A549 treated with GW870086 at 1 μM for 4 hours (cell line): ENCODE data around the gene TGM3. TPM values are rescaled to one million over a fixed set of nuclear protein-coding genes. Genes with fewer than 3 reads are reported as not detected.

Experiments used
- total RNA-seq: library from RNA; stranded (reverse); fragments of 200-300 nt; extraction: Qiagen RNA extraction; gene quantifications from 5 replicates; pipeline ENCODE4 v1.2.3, GENCODE V29; 2022; ENCODE audit warnings: low read depth

Gene TGM3
- 0.05 TPM in 1 of 5 replicates, not detected in the others for total RNA-seq

GRCh38 chr20:2295886-2296515, at the start of gene TGM3:
TGM3 (plus strand) TSS chr20:2296001; CDS start chr20:2296064, 63 bp downstream.

DNA sequence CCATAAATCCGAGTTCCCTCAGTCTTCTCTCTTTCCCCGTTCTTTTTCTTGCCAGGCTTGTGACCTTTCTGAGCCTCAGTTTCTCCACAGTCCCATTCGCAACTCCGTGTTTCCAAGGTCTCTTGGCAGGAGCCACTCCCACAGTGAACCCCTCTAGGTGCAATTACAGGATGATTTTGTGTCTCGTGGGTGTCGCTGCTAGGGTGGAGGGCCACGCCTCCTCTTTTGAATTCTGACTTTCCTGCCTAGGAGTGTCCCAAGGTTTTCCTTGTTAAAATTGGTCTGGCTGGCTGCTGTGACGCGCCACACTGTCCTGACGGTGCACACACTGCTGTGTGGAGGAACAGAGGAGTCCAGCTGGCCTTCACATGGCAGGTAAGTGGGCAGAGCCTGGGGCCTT, 84.8 kb downstream of the TGM3 start, which contains the start of gene TGM6:
TSS of gene TGM6 (plus strand) at position 301 of the 400 bp plus-strand sequence. CDS start at position 369, 68 bp downstream.

Other genes starting within 250 kb of the TGM3 start
- 11.5 to 12.6 TPM (median 12.2 TPM) in 5 replicates for gene STK35, start 194.2 kb upstream of the TGM3 start, total RNA-seq
- not detected in 5 replicates for gene TGM6, start 84.9 kb downstream of the TGM3 start, total RNA-seq
- gene SNRPB, start 174.8 kb downstream of the TGM3 start, total RNA-seq = 850 to 1,095 TPM (median 1,020 TPM) in 5 replicates
- gene ZNF343, start 212.9 kb downstream of the TGM3 start, total RNA-seq = 12.9 to 14.7 TPM (median 14.5 TPM) in 5 replicates
- gene TMC2, start 240.6 kb downstream of the TGM3 start, total RNA-seq = not detected in 5 replicates